Measurements from ENCODE around the gene TMEM165.

TMEM165 gene

DNA sequence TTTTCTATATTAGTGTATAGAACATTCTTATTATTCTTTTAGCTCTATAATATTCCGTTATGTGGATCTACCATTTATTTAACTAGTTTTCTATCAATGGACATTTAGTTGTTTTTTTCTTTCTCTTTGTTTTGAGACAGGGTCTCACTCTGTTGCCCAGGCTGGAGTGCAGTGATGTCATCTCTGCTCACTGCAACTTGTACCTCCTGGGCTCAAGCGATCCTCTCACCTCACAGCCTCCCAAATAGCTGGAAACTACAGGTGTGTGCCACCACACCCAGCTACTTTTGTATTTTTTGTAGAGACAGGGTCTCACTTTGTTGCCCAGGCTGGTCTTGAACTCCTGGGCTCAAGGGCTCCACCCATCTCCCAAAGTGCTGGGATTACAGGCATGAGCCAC is 10.8 kb downstream of the TMEM165 start:
- DNase-seq (ENCODE audit: low read depth): no peak

DNA sequence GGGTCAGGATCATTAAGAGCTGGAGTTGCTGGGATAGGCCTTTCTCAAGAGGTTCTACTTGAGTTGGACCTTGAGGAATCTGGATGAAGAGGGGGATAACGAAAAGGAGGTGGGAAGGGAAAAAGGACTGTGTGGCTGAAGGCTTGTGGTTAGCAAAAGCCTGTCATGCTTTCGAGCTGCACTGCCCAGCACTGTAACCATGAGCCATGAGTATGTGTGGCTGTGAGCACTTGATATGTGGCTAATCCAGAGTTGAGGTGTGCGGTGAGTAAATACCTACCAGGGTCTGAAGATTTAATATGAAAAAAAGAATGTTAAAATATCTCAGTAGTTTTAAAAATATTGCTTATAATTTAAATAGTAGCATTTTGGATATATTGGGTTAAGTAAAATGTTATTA is 11.4 kb downstream of the TMEM165 start:
- DNase-seq (ENCODE audit: low read depth): no peak

- no peak for DNase-seq (ENCODE audit: low read depth)
These were observed 12.0 kb downstream of the TMEM165 start for GRCh38 chr4:55407764-55408163.

GRCh38 chr4:55409468-55410171 is 13.9 kb downstream of the TMEM165 start:
- no peak for DNase-seq (ENCODE audit: low read depth)

- no peak for DNase-seq (ENCODE audit: low read depth)
These were observed 14.7 kb downstream of the TMEM165 start for GRCh38 chr4:55410431-55410830.

GRCh38 chr4:55411621-55412020 is 15.9 kb downstream of the TMEM165 start:
- DNase-seq (ENCODE audit: low read depth): no peak

DNA sequence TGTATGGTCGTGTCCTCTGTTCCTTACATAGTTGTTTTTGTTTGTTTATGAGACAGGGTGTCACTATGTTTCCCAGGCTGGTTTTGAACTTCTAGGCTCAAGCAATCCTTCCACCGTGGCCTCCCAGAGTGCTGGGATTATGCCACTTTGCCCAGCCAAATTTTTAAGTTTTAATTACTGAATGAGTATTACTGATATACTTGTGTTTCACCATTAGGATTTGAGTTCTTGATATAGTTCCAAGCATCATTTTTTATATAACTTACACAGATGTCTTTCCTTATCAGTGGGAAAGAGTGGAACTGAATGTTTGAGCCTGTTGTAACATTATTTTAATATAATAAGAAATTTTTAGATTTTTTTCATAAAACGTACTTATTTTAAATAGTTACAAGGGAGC is 20.4 kb downstream of the TMEM165 start:
- no peak for DNase-seq (ENCODE audit: low read depth)

GRCh38 chr4:55424791-55425190 is 29.0 kb downstream of the TMEM165 start:
- no peak for DNase-seq (ENCODE audit: low read depth)

DNA sequence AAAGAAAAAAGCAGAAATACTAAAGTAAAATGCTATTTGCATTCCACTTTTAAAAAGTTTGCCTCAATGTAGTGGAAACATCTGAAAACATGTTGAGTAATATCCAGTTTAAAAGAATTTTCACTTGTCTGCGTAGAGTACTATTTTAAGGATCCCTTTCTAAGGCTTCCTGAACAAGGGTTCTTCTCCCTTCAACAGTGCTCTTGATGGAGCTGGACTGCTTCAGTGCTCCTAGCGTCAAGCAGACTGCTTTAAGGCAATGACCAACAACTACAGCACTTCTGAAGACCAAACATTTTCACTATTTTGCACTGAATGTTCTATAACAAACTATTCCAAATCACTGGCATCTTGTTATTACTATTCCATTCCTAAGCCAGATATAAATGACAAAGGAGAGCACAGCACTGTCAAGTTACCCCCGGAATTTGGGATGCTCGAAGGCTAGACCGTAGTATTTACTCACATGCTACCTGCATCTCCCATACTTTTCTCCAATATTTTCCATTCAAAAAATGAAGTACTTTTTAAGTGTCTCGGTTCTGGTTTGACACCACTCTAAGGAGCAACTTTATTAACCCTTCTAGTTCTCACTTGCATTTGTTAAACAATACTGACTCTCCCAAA is 36.1 kb downstream of the TMEM165 start:
- DNase-seq (ENCODE audit: low read depth): no peak

GRCh38 chr4:55435141-55435841 is 39.5 kb downstream of the TMEM165 start:
- no peak for DNase-seq (ENCODE audit: low read depth)

DNA sequence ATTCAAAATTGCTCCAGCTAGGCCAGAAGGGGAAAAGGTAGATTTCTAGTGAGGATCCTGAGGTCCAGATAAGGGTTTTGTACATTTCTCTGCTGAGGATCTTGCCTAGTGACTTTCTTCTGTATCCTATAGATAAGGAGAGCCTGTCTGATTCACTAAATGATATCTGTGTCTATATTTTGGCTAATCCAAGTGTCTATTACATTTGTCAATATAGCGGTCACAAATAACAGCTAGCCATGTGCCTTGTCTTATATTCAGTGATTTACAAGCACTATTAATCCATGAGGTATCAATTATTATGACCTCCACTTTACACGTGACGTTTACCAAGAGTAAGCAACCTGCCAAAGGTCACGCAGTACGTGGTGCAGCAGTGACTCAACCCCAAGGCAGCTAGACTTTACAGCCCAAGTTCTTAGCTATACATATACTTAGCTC is 41.6 kb downstream of the TMEM165 start:
- no peak for DNase-seq (ENCODE audit: low read depth)

- DNase-seq (ENCODE audit: low read depth): no peak
These were observed 42.1 kb downstream of the TMEM165 start for GRCh38 chr4:55437823-55438222.

GRCh38 chr4:55438314-55438713 is 42.6 kb downstream of the TMEM165 start:
- DNase-seq (ENCODE audit: low read depth): no peak

GRCh38 chr4:55439023-55439422 is 43.3 kb downstream of the TMEM165 start:
- DNase-seq (ENCODE audit: low read depth): no peak

- DNase-seq (ENCODE audit: low read depth): no peak
These were observed 45.0 kb downstream of the TMEM165 start for GRCh38 chr4:55440786-55441185.

- no peak for DNase-seq (ENCODE audit: low read depth)
These were observed 46.8 kb downstream of the TMEM165 start for GRCh38 chr4:55442541-55442940.

- no peak for DNase-seq (ENCODE audit: low read depth)
These were observed 49.1 kb downstream of the TMEM165 start for GRCh38 chr4:55444827-55445226.

DNA sequence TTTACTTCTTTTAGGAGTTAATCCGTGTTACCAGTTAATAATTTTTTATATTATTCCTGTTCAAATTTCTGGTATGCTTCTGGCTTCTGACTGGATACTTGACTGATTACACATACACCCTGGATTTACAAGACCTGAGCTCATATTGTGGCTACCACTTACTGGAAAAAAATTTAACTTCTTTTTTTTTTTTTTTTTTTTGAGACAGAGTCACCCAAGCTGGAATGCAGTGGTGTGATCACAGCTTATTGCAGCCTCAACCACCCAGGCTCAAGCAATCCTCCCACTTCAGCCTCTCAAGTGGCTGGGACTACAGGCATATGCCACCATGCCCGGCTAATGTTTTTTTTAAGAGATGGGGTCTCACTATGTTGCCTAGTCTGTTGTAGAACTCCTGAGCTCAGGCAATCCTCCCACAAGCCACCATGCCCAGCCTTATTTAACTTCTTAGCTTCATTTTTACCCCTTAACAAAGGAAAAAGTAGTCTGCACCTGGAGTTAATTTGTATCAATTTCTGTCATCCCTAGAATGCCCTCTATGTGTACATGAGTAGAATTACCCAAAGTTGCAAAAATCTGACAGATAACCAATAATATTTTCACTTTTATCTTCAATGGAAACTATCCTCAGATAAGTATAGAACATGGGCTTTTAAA is 50.3 kb downstream of the TMEM165 start:
- no peak for DNase-seq (ENCODE audit: low read depth)

- no peak for DNase-seq (ENCODE audit: low read depth)
These were observed 50.8 kb downstream of the TMEM165 start for GRCh38 chr4:55446578-55446922.

DNA sequence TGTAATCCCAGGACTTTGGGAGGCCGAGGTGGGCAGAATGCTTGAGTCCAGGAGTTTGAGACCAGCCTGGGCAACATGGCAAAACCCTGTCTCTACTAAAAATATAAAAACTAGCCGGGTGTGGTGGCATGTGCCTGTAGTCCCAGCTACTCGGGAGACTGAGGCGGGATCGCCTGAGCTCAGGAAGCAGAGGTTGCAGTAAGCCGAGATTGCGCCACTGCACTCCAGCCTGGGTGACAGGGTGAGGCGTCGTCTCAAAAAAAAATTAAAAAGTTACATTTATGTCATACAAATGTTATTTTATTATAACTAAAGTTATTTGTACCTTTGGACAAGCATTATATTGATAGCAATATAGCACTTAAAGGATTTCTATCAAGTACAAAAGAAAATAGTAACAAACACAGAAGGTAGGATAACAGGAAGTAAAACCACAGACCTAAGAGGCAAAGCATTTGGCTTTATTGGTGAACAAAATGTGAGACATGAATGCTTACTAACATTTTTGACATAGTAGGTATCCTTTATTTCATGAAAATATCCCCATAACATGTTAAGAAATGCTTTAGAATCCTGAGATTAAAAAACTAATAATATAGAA is 51.5 kb downstream of the TMEM165 start:
- DNase-seq (ENCODE audit: low read depth): no peak

DNA sequence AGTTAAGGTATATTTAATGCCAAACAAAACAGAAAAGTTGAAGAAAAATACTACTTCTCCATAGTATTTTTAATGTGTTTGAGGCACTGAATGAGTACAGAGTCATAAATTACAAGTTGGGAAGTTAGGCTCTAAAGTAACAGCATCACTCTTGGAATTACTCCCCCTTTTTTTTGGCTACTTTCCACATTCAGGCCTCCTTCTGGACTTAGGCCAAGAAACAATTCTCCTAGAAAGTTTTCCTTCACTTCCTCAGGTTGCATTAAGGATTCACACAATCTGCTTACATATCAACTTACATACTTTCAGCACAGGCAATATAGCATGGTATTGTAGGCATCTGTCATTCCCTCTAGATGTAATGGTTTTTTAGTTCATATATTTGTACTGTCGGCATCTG is 52.1 kb downstream of the TMEM165 start:
- DNase-seq (ENCODE audit: low read depth): no peak

- DNase-seq (ENCODE audit: low read depth): no peak
These were observed 54.8 kb downstream of the TMEM165 start for GRCh38 chr4:55450566-55450965.

GRCh38 chr4:55458164-55458563 is 62.4 kb downstream of the TMEM165 start:
- DNase-seq (ENCODE audit: low read depth): no peak

All from activated T-helper 1 cell treated with Interleukin-2 at 50 U/mL for 16 hours (primary cell).